SIG-M5 treated with dmso at 0.1 percent for 504 hours (cell line): Measurements from ENCODE around the gene MROH8.

Experiments
- DNase-seq: peaks from one replicate; lab custom pipeline; 2025; ENCODE audit not compliant: unreplicated experiment; lab: John Stamatoyannopoulos, UW

The MROH8 gene

DNA sequence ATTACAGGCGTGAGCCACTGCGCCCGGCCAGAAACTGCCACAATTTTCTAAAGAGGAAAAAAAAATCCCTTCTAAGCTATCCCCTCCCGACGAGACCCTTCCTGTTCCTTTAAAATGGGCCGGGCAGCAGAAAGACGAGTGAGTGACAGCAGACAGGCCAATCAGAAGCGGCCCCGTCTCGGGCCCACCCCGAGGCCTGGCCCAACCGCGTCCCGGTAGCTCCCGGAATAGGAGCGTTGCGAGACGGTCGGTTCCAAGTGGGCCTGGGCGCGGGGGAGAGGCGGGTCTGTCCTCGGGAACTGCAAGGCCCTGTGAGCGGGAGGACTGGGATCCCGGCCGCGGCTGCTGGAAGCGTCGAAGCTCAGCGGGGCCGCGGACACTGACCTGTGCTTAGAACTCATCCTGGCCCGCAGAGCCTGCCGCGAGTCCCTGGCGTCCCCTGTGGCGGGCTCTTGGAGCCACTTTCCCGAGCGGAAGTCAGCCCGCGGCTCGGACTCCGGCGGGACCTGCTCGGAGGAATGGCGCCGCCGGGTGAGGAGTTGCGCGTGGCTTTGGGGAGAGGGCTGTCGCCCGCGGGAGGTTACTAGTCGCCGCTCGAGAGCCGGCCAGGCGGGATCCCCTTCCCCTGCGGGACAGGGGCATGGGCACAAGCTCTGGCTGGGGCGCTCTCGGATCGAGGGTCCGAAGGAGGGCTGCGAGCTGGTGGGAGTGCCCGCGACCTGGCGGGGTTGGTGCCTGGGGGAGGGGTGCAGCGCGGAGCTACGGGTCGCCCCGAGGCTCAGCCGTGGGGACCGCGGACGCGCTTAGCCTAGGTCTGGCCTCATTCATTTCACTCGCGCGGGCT lies at the start of gene MROH8, which contains the start of gene RPN2:
TSS of gene MROH8 (minus strand) at position 710 of the 844 bp plus-strand sequence.
TSS of gene RPN2 (plus strand) at position 492 of the 844 bp plus-strand sequence. CDS start at position 519, 27 bp downstream.
- peak; percentile 98 for DNase-seq

GRCh38 chr20:37228656-37229055 lies 49.3 kb upstream of the MROH8 start:
- no peak for DNase-seq

- no peak for DNase-seq
These were observed 48.7 kb upstream of the MROH8 start for GRCh38 chr20:37228082-37228481.

DNA sequence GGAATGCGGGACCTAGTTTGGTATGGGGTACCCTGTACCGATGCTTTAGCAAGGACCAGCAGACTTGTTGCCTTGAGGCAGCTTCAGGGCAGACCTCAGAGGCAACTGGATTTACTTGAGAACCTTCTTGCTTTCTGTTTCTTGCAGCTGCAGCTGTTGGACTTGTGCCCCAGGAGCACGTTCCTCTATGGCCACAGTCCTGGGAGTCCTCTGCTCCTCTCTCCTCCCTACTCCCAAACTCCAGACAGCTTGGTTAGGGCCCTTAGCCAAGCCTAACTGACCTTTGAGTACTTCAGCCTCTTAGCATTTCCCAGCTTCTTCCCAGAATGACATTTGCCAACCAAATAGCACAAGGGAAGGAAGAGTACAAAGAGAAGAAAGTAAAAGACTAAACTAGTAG lies 47.5 kb upstream of the MROH8 start:
- no peak for DNase-seq

DNA sequence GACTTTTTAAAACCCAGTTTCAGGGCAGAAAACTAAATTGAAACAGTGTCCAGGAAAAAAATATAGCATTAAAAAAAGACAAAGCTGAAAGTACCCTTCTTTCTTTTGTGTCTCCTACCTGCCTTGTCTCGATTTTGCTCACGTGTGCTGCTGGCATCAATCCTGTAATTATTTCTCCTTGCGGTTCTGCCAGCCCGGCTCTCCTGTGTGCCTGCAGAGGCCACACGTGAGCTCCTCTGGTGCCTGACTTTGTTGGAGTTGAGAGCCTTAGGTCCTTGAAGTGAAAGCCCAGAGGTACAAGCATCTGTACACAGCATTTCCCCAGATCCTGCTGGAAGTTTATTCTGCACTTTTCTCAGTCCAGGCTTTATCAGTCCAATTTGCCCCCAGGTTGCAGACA lies 45.8 kb upstream of the MROH8 start:
- no peak for DNase-seq

GRCh38 chr20:37223053-37223452 lies 43.7 kb upstream of the MROH8 start:
- peak; percentile 93 for DNase-seq

GRCh38 chr20:37222086-37222485 lies 42.7 kb upstream of the MROH8 start:
- DNase-seq = no peak

GRCh38 chr20:37220731-37221130 lies 41.4 kb upstream of the MROH8 start:
- peak; percentile 4 for DNase-seq

DNA sequence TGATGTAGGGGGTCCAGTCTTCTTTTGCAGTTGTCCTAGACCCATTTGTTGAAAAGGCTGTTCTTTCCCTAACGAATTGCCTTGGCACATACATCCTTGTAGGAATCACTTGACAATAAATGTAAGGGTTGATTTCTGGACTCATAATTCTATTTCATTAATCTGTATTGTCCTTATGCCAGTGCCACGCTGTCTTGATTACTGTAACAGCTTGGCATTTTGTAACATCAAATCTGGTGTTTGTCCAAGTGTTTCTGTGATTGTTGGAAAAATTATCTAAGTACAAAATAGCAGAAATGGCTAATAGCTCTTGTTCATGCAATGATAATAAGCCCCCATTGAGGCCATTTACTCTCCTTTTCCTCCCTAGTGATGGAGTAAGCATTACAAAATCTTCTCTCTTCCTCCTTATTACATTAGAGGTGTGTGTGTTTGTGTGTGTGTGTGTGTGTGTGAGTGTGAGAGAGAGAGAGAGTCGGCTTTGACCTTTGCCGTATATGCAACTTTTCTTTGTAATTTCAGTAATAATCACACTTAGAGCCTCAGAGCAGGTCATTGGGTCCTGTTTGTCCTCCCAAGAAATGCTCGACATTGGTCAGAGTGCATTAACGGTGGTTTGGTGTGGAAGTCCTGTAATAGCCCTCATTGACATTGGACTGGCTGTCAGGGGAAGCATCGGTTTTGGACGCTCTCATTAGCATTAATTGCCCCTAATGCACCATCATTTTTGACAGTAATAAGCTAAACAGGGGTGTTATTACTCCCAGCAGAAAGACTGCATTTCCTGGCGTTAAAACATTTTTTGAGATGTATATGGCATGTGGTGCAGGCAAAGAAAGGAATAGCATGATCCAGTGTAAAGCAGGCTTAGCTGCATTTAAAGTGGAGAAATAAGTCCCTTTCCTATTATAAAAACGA lies 40.7 kb upstream of the MROH8 start:
- DNase-seq = no peak

- DNase-seq = no peak
These were observed 39.6 kb upstream of the MROH8 start for GRCh38 chr20:37218976-37219375.

DNA sequence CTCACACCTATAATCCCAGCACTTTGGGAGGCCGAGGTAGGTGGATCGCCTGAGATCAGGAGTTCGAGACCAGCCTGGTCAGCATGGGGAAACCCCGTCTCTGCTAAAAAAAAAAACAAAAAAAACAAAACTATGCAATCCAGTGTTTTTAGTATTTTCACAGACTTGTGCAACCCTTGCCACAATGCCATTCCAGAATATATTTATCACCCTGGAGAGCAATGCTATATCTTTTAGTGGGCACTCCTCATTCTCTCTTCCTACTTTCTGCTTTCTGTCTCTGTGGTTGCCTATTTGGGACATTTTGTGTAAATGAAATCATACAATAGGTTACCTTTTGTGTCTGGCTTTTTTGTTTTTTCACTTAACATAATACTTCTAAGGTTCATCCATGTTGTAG lies 39.1 kb upstream of the MROH8 start:
- no peak for DNase-seq

GRCh38 chr20:37209661-37210314 lies 30.4 kb upstream of the MROH8 start:
- DNase-seq = no peak

DNA sequence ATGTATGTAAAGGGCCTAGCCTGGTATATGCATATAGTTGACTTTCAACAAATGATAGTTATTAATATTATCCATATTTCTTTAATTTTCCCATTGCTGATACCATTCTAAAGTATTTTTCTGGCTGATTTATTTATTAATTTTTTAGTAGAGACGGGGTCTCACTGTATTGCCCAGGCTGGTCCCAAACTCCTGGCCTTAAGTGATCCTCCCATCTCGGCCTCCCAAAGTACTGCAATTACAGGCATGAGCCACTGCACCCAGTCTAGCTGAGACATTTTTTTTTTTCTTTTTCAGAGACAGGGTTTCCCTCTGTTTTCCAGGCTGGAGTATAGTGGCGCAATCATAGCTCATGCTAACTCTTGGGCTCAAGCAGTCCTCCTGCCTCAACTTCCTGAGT lies 29.8 kb upstream of the MROH8 start:
- DNase-seq = no peak

DNA sequence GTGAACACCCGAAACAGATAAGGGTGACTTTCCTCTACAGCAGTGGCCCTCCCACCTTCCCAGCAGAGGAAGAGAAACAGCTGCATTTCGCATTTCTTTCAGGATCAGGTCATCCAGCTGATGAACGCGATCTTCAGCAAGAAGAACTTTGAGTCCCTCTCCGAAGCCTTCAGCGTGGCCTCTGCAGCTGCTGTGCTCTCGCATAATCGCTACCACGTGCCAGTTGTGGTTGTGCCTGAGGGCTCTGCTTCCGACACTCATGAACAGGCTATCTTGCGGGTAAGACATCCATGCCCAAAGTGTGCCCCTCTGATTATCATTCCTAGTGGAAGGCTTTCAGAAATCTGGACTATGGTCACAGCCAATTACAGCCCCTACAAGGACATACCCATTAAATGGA lies 27.8 kb upstream of the MROH8 start:
- DNase-seq = no peak

GRCh38 chr20:37205794-37206193 lies 26.4 kb upstream of the MROH8 start:
- no peak for DNase-seq

DNA sequence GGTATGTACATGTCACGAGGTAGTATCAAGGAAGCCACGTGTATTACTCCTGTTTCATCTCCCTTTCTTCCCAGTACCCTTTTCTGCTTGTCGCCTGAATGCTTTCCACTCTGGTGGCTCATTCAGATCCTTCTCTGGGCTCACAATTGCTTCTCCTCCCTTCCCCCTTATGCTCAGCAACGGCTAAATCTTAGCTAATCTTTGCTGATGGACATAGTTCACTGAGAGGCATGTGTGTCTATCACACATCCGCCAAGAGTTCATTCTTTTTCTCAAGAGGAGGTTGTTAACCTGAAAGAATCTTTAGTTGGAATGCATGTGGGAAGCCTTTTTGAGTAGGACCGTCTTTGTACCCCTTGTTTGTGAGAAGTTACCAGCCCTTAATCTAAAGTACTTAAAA lies 25.8 kb upstream of the MROH8 start:
- DNase-seq = no peak

DNA sequence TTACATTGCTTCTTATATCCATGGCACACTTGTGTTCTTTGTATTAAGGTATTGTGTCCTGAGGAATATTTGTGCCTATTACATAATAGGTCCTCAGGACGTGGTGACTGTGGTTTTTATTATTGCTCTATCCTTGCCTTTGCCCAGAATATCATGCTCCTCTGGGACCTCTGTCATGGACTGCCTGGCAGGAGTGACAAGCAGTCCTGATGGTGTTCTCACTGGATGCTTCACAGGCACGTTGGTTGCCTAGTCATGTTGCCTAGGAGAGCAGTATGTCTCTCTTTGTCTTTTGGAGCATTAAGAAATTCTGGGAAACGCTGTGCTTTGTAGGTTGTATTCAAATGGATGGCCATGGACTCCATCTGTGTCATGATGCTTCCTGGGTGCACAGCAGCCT lies 24.7 kb upstream of the MROH8 start:
- no peak for DNase-seq

GRCh38 chr20:37202267-37202943 lies 23.1 kb upstream of the MROH8 start:
- peak; percentile 75 for DNase-seq

- DNase-seq = no peak
These were observed 22.4 kb upstream of the MROH8 start for GRCh38 chr20:37201827-37202162.

- DNase-seq = no peak
These were observed 21.8 kb upstream of the MROH8 start for GRCh38 chr20:37200926-37201826.
